GM18511 (cell line): ENCODE data around the gene UBALD2.
"Not testable (repeated sequence)": the region's sequence is repeated elsewhere in the genome, so short reads cannot be mapped to it uniquely, and the experiment has no call there.

Experiments used
- ATAC-seq: cut with Tn5 transposase; IDR thresholded peaks from one replicate; pipeline ENCODE4 v1.9.1; 2021; ENCODE audit warnings: mild to moderate bottlenecking, moderate library complexity; ENCODE audit not compliant: unreplicated experiment

UBALD2 gene

GRCh38 chr17:76244721-76245120 lies 20.4 kb upstream of the UBALD2 start:
- not testable (repeated sequence) for ATAC-seq

- ATAC-seq = peak; percentile 97
Measured at GRCh38 chr17:76246080-76247066, 18.8 kb upstream of the UBALD2 start.

GRCh38 chr17:76247304-76247703 lies 17.8 kb upstream of the UBALD2 start:
- ATAC-seq = no peak

- ATAC-seq = no peak
Measured at GRCh38 chr17:76248013-76248782, 16.9 kb upstream of the UBALD2 start.

GRCh38 chr17:76250141-76250540 lies 15.0 kb upstream of the UBALD2 start:
- ATAC-seq = no peak

- no peak for ATAC-seq
Measured at GRCh38 chr17:76251478-76252039, 13.6 kb upstream of the UBALD2 start.

GRCh38 chr17:76252040-76252954 lies 12.9 kb upstream of the UBALD2 start:
- no peak for ATAC-seq

GRCh38 chr17:76252967-76253766 lies 12.0 kb upstream of the UBALD2 start:
- ATAC-seq = not testable (repeated sequence)

- ATAC-seq = no peak
Measured at GRCh38 chr17:76253841-76254240, 11.3 kb upstream of the UBALD2 start.

- no peak for ATAC-seq
Measured at GRCh38 chr17:76254275-76254674, 10.9 kb upstream of the UBALD2 start.

GRCh38 chr17:76255801-76256429 lies 9.2 kb upstream of the UBALD2 start:
- ATAC-seq = no peak

GRCh38 chr17:76256430-76257050 lies 8.6 kb upstream of the UBALD2 start:
- not testable (repeated sequence) for ATAC-seq

- ATAC-seq = no peak
Measured at GRCh38 chr17:76260220-76260619, 4.9 kb upstream of the UBALD2 start.

GRCh38 chr17:76260669-76261068 lies 4.5 kb upstream of the UBALD2 start:
- ATAC-seq = no peak

GRCh38 chr17:76261421-76262215 lies 3.5 kb upstream of the UBALD2 start:
- ATAC-seq = no peak

- no peak for ATAC-seq
Measured at GRCh38 chr17:76262732-76263344, 2.3 kb upstream of the UBALD2 start.

- ATAC-seq = no peak
Measured at GRCh38 chr17:76263896-76264295, 1.3 kb upstream of the UBALD2 start.

GRCh38 chr17:76264425-76264754 lies 758 bp upstream of the UBALD2 start:
- peak; percentile 3 for ATAC-seq
